Measurements from ENCODE around the gene CEPT1. TPM values are rescaled to one million over a fixed set of nuclear protein-coding genes. Genes with fewer than 3 reads are reported as not detected.

The CEPT1 gene
- total and polyA plus RNA-seq, 9 of the 15 experiments (the other 6 are each of a cell fraction or from before 2014, with no cell fraction given) = 24.4 to 72.6 (median 42.4) TPM

DNA sequence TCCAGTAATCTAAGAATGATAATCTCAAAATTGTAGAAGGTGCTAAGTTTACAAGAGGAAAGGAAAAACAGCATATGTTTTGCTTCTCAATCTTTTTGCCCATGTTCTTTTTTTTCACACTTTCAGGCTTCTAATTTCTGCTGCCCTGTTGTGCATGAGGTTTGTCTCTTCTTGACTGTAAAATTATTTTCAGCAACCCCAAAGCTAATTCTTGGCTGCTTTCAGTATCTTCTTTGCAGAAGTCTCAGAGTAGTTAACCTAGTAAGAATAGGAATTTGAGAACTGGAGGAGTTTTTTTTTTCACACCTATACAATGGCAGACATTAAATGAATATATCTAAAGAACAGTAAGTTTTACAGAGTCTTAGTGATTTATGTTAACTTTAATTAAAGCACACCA lies 34.0 kb downstream of the CEPT1 start (continued):
- TF ChIP-seq ZNF224 (CRISPR knock-in tag; IDR thresholded peaks at IDR 0.05) = no peak

DNA sequence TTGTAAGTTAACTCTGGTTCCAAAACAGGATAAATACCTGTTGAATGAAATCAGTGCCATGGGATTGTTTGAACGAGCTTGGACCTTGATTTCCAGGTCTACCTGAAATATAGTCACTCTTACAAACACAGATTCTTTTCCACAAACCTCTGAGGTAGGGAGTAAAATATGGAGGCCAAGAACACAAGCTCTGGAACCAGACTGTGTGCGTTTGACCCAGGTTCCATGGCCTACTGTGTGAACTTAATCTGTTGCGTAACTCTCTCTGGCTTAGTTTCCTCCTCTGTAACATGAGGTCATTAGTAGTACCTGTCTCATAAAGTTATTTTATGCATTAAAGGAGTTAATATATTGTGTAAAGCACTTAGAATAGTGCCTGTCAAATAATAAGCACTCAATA lies 35.3 kb downstream of the CEPT1 start:
- 91% methylated on average over 3 of the region's 3 CpGs for WGBS (ENCODE audit: insufficient coverage, low coverage, missing lambda C conversion rate)
- intact Hi-C loops (cut with micrococcal nuclease) = no loop called here
- Histone ChIP-seq H3K36me3 (ENCODE audit: control insufficient read depth, insufficient read depth, low read length) (peaks cover 73% of the 10 kb centered on the region), H3K9me3 (replicated peaks; ENCODE audit: control insufficient read depth, insufficient read depth, low read depth, low read length) (no peaks in the 10 kb centered on the region), H3K27ac (ENCODE audit: extremely low read depth, low read depth, low read length) (no peak overlapping the region), H3K9me1 (ENCODE audit: control insufficient read depth, insufficient read depth, low read length) (no peaks in the 10 kb centered on the region), H3K9ac (ENCODE audit: insufficient read depth in 1 of 2, low read depth in 2 of 2, low read length in 2 of 2) (no peak overlapping the region), H3K4me1 (replicated peaks in 1 of 2; ENCODE audit: control insufficient read depth in 2 of 2, insufficient read depth in 2 of 2, low read length in 2 of 2) (peaks cover 0 to 9% of the 10 kb centered on the region in 2 experiments; a peak in 2 of 5 replicates), H4K20me1 (replicated peaks; ENCODE audit: control insufficient read depth, insufficient read depth, low read length) (no peaks in the 10 kb centered on the region), H3K4me2 (ENCODE audit: insufficient read depth, low read length) (no peak overlapping the region), H3K27me3 (ENCODE audit: control insufficient read depth in 2 of 2, insufficient read depth in 2 of 2, low read length in 2 of 2) (no peaks in the 10 kb centered on the region), H2AFZ (ENCODE audit: low read depth, low read length) (no peak overlapping the region), H3K4me3 (no peak overlapping the region), H3K79me2 (ENCODE audit: control insufficient read depth, insufficient read depth, low read length) (no peaks in the 10 kb centered on the region)
- ChIA-PET CTCF (ENCODE audit: low intra/inter-chr PET ratio) (no interaction called here), POLR2A (no interaction called here)
- FAIRE-seq (no peak), ATAC-seq (no peak), DNase-seq (ENCODE audit: extremely low read depth in 1 of 4, low spot score in 3 of 4) (no peak)
- TF ChIP-seq CEBPB (tag; IDR thresholded peaks at IDR 0.05) = peak; percentile 86
- TF ChIP-seq MTA3 (IDR thresholded peaks at IDR 0.05; ENCODE audit: borderline replicate concordance) = no peak
- TF ChIP-seq JUN (IDR thresholded peaks at IDR 0.05; ENCODE audit: borderline replicate concordance, low read depth, low read length) = no peak
- TF ChIP-seq JUN (CRISPR knock-in tag; IDR thresholded peaks at IDR 0.05; ENCODE audit: borderline replicate concordance) = no peak
- TF ChIP-seq YBX1 (IDR thresholded peaks at IDR 0.05) = no peak
- TF ChIP-seq NRF1 (conservative IDR thresholded peaks at IDR 0.05 in 1 of 2, IDR thresholded peaks at IDR 0.05 in 1 of 2) = no peak
- no peak for TF ChIP-seq POLR3G (IDR thresholded peaks at IDR 0.05; ENCODE audit: extremely low read depth, insufficient read length, insufficient replicate concordance)
- TF ChIP-seq CEBPG (CRISPR knock-in tag; IDR thresholded peaks at IDR 0.05) = no peak
- peak; percentile 55 to 84; a peak in 3 of 4 replicates for TF ChIP-seq CEBPG (tag; conservative IDR thresholded peaks at IDR 0.05 in 1 of 2, IDR thresholded peaks at IDR 0.05 in 1 of 2)
- no peak for TF ChIP-seq ARID1B (IDR thresholded peaks at IDR 0.05)
- BruUV-seq (replicated peaks) = no TSS peak
- in situ Hi-C loops (cut with MboI) = no loop called here

All from K562 (cell line).